HFFc6 (cell line): Measurements from ENCODE around the gene DNAJB8. TPM values are rescaled to one million over a fixed set of nuclear protein-coding genes. Genes with fewer than 3 reads are reported as not detected.
A peak's percentile ranks its signal among the peaks of the same experiment; 100 is the strongest.

Experiments
- DNase-seq: peaks from one replicate; pipeline ENCODE4 v3.0.0-alpha.2; 2018
- H3K27ac Mint-ChIP-seq: 2 replicates; pipeline ENCODE4 v1.8.0; 2020; ENCODE audit warnings: mild to moderate bottlenecking, mixed read lengths
- H3K27me3 Mint-ChIP-seq: 2 replicates; pipeline ENCODE4 v1.8.0; 2021; ENCODE audit warnings: mild to moderate bottlenecking, moderate library complexity, mixed read lengths; ENCODE audit not compliant: insufficient read depth
- H3K36me3 Mint-ChIP-seq: 2 replicates; pipeline ENCODE4 v1.8.0; 2021; ENCODE audit warnings: low read depth, mixed read lengths
- H3K4me1 Mint-ChIP-seq: 2 replicates; pipeline ENCODE4 v1.8.0; 2020; ENCODE audit warnings: low read depth, mixed read lengths
- H3K4me3 Mint-ChIP-seq: 2 replicates; pipeline ENCODE4 v1.8.0; 2020; ENCODE audit warnings: mild to moderate bottlenecking, moderate library complexity, mixed read lengths
- H3K9me3 Mint-ChIP-seq: 2 replicates; pipeline ENCODE4 v1.8.0; 2020; ENCODE audit warnings: mild to moderate bottlenecking, mixed read lengths
- total RNA-seq, 6 experiments: library from RNA; stranded (reverse); fragmentation: NEBNext Ultra II Directional; extraction: Animal tissue kit (Norgen Biotek cat#: 25700); gene quantifications; 2 replicates in 1 of 6; 3 replicates in 5 of 6; pipeline ENCODE4 v1.2.3, GENCODE V29; 2021
- TF ChIP-seq, protein P1 (sequence below): fragments of 200-600 bp; sonication (generic); IDR thresholded peaks from 2 replicates; pipeline ENCODE4 v1.5.0; 2021; ENCODE audit warnings: antibody characterized with exemption, mild to moderate bottlenecking

Gene DNAJB8
- total RNA-seq, 6 experiments from 2014 or later: not detected

DNA sequence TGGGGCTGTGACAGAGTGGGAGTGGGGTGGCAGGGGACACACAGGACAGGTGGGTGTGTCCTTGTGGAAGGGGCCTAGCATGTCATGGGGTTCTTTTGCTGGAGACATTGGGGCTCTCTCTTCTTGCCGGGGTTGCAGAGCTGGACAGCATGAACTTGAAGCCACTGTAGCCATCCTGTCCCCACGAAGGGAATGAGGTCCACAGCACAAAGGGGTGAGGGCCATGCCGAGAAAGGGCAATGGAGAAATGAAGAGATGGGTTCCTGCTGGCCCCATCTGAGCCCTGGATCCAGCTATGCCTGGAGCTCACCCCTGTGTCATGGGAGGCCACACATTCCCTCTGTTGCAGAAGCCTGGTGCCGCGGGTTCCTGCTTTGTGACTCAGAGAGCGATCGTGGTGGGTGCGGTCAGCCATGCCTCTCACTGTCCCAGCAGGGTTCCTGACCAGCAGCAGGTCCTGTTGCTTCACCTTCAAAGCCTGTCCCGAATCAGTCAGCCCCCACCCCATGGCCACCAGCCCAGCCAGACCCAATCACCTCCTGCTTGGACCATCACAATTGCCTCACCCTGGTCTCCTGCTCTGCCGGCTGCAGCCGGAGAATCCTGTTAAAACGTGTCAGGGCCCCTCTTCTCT is 50.0 kb downstream of the DNAJB8 start:
- Mint-ChIP-seq H3K36me3 (peaks cover 4% of the 10 kb centered on the region; the same call in 1 of the 2 replicates), H3K27ac (peak overlapping the region; percentile 60), H3K9me3 (no peaks in the 10 kb centered on the region), H3K4me3 (no peak overlapping the region; the same call in 1 of the 2 replicates), H3K27me3 (peaks cover 3% of the 10 kb centered on the region), H3K4me1 (peaks cover 15% of the 10 kb centered on the region)
- TF ChIP-seq, protein P1, sequence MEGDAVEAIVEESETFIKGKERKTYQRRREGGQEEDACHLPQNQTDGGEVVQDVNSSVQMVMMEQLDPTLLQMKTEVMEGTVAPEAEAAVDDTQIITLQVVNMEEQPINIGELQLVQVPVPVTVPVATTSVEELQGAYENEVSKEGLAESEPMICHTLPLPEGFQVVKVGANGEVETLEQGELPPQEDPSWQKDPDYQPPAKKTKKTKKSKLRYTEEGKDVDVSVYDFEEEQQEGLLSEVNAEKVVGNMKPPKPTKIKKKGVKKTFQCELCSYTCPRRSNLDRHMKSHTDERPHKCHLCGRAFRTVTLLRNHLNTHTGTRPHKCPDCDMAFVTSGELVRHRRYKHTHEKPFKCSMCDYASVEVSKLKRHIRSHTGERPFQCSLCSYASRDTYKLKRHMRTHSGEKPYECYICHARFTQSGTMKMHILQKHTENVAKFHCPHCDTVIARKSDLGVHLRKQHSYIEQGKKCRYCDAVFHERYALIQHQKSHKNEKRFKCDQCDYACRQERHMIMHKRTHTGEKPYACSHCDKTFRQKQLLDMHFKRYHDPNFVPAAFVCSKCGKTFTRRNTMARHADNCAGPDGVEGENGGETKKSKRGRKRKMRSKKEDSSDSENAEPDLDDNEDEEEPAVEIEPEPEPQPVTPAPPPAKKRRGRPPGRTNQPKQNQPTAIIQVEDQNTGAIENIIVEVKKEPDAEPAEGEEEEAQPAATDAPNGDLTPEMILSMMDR: no peak
- DNase-seq: peak; percentile 82

DNA sequence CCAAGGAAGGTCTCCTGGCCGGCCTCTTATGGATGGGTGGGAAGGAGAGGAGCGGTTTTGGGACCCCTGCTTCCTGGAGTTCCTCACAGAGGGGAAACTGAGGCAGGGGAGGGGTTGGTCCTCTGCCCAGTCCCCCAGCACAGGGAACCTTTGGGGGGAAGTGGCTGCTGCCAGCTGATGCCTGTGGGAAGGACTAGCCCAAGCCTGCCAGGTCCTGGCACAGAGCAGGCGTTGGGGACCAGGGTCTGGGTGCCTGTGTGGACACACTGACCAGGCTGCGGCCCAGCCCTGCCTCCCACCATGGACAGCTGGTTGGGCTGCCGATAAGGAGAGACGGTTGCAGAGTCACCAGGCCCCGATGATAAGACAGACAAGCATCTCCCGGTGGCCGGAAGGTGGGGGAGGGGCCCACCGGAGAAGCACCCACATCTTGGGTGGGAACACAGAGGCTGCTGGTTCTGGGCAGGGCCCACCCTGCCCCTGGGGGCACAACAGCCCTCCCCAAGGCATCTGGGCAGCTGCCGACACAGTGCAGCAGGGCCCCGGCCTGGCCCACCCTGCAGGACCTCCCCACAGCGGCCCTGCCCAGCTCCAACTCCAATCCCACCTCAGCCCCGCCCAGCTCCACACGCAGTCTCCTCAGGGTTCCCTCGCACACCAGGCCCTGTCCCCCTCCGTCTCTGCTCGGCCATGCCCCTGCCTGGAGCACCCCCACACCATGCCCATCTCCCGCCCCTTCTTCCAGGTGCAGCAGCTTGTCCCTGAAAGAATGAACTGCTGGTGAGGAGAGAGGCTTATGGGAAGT is 50.7 kb downstream of the DNAJB8 start:
- Mint-ChIP-seq H3K36me3 (peaks cover 4% of the 10 kb centered on the region; the same call in 1 of the 2 replicates), H3K4me3 (no peak overlapping the region), H3K4me1 (peaks cover 15% of the 10 kb centered on the region), H3K9me3 (no peaks in the 10 kb centered on the region), H3K27me3 (peaks cover 3% of the 10 kb centered on the region), H3K27ac (no peak overlapping the region; the same call in 1 of the 2 replicates)
- DNase-seq: no peak
- TF ChIP-seq, protein P1: no peak

DNA sequence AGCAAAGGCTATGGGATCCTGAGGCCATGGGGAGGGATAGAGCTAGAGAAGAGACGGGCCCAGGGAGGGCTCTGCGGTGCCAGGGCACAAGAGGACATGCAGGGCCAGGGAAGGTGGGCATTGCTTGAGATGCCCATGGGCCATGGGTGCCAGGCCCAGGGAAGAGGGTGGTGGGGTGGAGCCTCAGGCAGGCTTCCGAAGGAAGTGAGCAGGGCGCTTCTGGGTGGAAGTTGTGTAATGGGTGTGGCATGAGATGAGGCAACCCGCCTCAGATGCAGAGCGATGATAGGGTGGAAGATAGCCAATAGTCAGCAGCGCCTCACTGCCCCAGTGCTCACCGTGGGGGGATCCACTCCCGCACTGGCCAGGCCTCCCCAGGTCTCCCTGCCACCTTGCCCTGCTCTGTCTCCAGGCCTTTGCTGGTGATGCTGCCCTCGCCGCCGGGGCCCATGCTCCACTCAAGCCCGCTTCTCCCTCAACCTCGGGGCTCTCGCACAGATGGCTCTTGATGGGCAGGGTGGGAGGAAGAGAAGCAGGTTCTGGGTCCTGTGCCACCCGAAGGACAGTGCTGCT is 51.4 kb downstream of the DNAJB8 start:
- H3K4me3 Mint-ChIP-seq: no peak overlapping the region
- H3K36me3 Mint-ChIP-seq: peaks cover 4% of the 10 kb centered on the region; the same call in 1 of the 2 replicates
- TF ChIP-seq, protein P1: no peak
- peaks cover 3% of the 10 kb centered on the region for H3K27me3 Mint-ChIP-seq
- H3K4me1 Mint-ChIP-seq: peaks cover 15% of the 10 kb centered on the region
- DNase-seq: no peak
- no peaks in the 10 kb centered on the region for H3K9me3 Mint-ChIP-seq
- H3K27ac Mint-ChIP-seq: no peak overlapping the region

DNA sequence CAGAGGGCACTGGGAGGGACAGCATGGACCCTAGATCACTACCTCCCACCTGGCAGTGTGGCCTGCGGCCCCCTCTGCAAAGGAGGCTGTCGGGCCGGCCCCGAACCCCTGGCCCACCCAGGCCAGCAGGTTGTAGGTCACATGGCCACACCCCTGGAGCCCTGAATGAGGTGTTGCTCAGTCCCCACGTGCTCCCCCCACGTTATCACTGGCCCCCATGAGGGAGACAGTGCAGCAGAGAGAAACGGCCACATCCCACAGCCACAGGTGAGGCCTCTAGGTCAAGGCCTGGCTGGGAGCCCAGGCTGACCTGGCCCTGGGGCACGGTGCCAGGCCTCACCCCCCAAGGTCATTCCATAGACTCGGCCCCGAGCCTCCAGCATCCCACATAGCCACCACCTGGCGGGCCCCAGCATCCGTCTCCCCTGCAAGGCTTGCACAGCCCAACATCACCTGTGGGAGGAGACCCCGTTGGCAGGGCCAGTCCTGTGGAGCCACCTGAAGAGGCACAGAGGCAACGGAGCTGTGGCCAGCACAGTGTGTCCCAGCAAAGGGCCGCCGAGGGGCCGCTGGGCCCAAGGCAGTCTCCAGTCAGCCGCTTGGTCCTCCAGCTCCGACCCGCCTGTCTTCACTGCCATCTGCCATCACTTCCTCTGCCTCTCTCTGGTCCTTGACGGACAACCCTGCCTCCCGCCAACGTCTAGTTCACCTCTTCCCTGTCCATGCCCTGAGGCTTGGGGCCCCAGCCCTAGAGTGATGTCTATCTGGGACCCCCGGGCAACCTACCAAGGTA is 53.1 kb downstream of the DNAJB8 start:
- no peak overlapping the region for H3K27ac Mint-ChIP-seq
- TF ChIP-seq, protein P1: no peak
- no peak overlapping the region for H3K4me3 Mint-ChIP-seq
- no peaks in the 10 kb centered on the region for H3K36me3 Mint-ChIP-seq
- H3K9me3 Mint-ChIP-seq: no peaks in the 10 kb centered on the region
- peaks cover 3% of the 10 kb centered on the region for H3K27me3 Mint-ChIP-seq
- peaks cover 15% of the 10 kb centered on the region for H3K4me1 Mint-ChIP-seq
- DNase-seq: no peak

DNA sequence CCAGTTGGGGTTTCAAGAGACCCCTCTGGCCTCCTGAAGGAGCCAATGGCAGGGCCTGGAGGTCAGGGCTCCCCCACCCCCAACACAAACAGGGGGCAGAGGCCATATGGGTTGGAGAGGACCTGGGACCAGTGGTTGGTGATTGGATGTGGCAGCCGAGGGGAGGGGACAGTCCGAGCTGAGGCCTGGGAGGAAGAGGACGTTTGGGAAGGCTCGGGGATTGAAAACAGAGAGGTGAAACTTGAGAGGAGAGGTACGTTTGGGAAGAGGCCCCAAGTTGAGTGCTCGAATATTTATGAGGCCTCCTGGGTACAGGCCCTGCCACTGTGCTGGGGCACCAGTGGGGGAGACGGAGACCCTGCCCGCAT is 53.7 kb downstream of the DNAJB8 start:
- DNase-seq: no peak
- H3K27ac Mint-ChIP-seq: no peak overlapping the region
- no peak overlapping the region for H3K4me3 Mint-ChIP-seq
- H3K36me3 Mint-ChIP-seq: no peaks in the 10 kb centered on the region
- TF ChIP-seq, protein P1: no peak
- H3K4me1 Mint-ChIP-seq: peaks cover 15% of the 10 kb centered on the region
- no peaks in the 10 kb centered on the region for H3K9me3 Mint-ChIP-seq
- peaks cover 3% of the 10 kb centered on the region; the same call in 1 of the 2 replicates for H3K27me3 Mint-ChIP-seq
